GM21515 (cell line): ENCODE measurements around the gene ANO7.

ENCODE experiments used
- ATAC-seq: cut with Tn5 transposase; IDR thresholded peaks from one replicate; pipeline ENCODE4 v1.9.1; 2021; ENCODE audit not compliant: unreplicated experiment

Gene ANO7

GRCh38 chr2:241241669-241242068 lies 53.2 kb downstream of the ANO7 start:
- ATAC-seq, result no peak

DNA sequence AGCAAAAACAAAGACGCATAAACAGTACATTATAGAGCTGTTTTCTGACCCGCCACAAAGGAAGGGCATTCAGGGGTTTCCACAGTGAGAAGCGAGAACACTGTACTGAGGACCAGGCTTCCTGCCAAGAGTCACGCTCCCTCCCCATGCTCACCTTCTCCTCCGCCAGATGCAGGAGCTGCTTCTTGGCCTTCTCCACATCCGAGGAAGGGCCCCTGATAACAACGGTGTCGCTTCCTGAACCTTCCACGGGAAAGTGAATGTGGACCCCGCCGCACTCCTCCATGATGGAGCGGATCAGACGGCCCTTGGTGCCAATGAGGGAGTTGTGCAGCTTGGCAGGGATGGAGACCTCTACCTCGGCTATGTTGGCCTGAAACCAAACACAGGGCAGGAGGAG lies 53.8 kb downstream of the ANO7 start:
- no peak for ATAC-seq

DNA sequence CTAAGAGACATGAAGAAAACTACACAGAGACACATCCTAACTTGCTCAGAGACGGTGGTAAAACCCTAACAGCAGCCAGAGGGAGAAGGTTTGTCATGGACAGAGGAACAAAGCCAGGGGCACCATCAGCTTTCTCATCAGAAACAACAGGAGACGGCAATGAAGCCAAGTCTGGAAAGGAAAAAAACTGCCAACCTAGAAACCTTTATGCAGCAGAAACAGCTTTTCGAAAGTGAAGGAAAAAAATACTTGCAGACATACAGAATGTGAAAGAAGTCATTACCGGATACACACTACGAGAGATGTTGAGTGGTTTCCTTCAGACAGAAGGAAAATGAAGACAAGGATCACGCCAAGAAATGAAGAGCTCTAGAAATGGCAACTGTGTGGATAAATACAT lies 55.9 kb downstream of the ANO7 start:
- no peak for ATAC-seq

DNA sequence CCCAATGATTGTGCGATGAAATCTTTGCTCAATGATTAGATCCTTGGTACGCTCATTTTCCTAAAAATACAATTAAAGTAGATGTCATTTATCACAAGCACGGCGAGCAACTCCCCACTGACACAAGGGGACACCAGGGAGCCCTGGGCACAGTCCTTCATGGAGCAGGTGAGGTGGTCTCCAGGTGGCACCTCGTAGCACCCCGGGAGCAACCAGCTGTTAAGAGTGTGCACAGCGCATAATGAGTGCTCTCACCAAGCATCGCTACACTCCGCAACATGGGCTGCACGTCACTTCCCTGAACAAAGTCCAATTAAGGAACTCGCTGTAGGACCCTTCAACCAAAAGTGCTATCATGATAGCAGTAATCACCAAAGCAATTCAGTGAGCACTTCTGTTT lies 59.8 kb downstream of the ANO7 start:
- ATAC-seq, result no peak

DNA sequence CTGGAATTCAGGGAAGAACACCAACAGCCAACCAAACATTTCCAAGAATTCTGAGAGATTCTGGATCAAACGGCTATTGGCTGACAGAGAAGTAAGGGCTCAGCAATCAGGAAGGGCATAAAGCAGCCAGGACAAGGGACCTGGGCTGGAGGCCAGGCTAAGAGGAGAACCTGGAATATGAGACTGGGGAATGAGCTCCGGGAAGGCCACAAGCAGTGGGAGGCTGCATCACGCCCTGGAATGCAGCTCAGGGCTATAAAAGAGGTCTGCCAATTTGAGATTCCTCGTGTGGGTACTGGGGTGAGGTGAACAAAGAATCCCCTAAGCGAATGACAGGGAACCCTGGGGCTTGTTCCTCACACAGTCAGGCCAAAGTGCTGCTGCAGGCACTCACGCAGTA lies 60.4 kb downstream of the ANO7 start:
- ATAC-seq, result no peak

GRCh38 chr2:241249654-241250053 lies 61.2 kb downstream of the ANO7 start:
- no peak for ATAC-seq

DNA sequence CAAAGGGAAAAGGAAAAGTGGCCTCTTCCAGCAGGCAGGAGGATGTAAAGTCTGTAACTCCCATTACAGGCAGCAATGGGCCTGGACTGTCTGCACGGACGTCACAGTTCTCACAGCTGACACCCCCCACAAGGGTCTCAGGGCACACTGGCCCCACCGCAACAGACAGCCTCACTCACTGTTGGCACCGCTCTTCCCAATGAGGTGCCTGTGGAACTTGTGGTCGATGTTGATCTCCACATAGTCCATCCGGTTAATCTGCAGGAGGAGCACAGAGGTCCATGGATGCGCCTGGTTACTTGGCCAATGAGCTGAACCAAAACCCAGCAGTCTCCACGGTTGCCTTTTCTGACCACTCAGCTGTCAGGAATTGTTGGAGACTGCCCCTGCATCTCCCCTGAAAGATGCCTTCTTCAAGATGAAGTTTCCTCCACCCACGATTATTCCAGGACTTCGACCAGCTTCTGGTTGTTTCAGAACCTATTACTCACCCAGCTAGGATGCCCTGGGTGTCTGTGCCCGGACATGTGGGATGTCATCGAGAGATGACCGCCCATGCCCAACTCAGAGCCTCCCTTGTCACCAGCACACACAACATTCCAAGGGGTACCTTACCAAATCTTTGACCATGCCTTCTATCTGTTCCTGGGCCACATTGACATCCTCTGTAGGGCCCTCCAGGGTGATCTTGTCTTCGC lies 64.5 kb downstream of the ANO7 start:
- ATAC-seq, result no peak

- no peak for ATAC-seq
Measured at GRCh38 chr2:241254904-241255351, 66.5 kb downstream of the ANO7 start.

DNA sequence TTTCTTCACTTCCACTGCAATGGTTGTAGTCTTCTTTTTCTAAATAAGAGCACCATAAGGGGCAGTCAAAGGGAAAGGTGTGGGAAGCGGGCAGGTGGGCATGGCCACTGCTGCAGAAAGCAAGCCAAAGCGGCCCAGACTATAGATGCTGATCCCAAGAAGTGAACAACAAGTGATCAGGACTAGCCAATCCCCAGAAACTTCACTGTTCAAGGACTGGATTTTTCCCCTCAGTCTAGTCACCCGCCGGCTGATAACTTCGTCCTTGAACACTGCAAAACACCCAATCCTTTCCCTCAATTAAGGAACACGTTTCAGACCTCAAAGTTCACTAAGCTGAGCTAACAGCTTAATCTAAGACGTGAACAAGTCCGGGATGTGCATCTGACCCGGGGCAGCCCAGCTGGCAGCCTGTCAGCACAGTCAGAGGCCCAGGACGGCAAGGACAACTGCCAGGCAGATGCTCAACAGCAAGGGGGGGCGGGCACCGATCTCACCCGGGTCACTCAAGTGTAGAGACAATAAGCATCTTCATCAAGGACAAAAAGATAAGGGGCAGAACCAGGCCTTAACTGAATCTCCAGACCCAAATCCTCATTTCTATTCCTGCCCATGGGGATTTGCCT lies 67.2 kb downstream of the ANO7 start:
- ATAC-seq, result no peak

GRCh38 chr2:241256168-241256545 lies 67.7 kb downstream of the ANO7 start:
- no peak for ATAC-seq

GRCh38 chr2:241257419-241258032 lies 69.0 kb downstream of the ANO7 start:
- ATAC-seq, result no peak

DNA sequence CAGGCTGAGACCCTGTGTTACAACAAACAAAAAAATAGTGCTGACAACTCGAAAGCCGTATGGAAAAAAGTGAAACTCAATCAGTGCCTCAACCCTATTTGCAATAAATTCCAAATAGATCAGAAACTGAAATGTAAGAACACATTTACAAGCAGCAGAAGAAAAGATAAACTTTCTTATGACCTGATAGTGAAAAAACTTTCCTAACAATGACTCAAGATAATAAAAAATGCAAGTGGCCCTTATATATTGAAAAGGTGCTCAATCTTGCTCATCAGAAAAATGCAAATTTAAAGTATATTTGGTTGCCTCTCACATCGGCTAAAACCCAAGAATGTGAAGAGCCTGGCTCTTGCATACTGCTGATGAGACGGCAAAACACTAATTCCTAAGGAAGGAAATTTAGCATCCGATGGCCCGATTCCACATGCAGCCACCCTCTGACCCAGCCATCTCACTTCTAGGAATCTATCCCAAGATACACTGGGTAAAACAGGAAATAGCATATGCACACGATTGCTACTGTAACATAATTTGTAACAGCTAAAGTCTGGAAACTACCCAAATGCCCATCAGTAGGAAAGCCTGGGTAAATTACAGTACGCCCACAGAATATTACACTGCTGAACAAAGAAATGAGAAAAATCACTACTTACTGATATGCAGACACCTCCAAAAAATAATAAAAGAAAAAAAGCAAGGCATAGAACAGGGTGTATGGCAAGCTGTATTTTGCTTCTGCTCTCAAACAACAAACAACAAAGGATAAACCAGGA lies 70.2 kb downstream of the ANO7 start:
- no peak for ATAC-seq

- no peak for ATAC-seq
Measured at GRCh38 chr2:241260911-241261310, 72.4 kb downstream of the ANO7 start.

GRCh38 chr2:241261628-241262027 lies 73.2 kb downstream of the ANO7 start:
- no peak for ATAC-seq

- ATAC-seq, result no peak
Measured at GRCh38 chr2:241263061-241263460, 74.6 kb downstream of the ANO7 start.

GRCh38 chr2:241265506-241265905 lies 77.0 kb downstream of the ANO7 start:
- no peak for ATAC-seq

- ATAC-seq, result no peak
Measured at GRCh38 chr2:241267249-241268067, 79.0 kb downstream of the ANO7 start.

DNA sequence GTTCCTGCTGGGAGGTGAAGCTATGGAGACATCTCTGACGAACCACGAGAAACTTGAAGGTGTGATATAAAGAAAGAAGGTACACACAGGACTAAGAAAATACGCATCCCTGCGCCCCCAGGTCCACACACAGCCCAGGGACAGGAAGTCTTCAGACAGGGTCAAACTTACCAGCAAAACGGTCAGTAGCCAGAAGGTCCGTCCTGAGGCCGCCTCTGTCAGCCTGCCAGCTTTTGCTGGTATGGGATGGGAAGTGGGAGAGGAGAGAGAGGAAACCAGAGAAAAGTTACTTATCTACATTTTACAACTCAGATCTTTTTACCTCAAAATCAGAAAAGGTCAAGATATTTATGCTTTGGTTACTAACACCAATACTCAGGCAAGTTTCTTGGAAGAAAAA lies 79.8 kb downstream of the ANO7 start:
- no peak for ATAC-seq

- ATAC-seq, result no peak
Measured at GRCh38 chr2:241268716-241269445, 80.4 kb downstream of the ANO7 start.
